B cell (primary cell): ENCODE results near the gene FCGBP. TPM values are rescaled to one million over a fixed set of nuclear protein-coding genes. Genes with fewer than 3 reads are reported as not detected.
"Not testable (repeated sequence)": the region's sequence is repeated elsewhere in the genome, so short reads cannot be mapped to it uniquely, and the experiment has no call there.

Experiments
- ATAC-seq: fragments of 200-7000 bp; cut with Tn5 transposase; one replicate; pipeline ENCODE4 v1.10.0; 2021; ENCODE audit warnings: low read depth, mild to moderate bottlenecking, moderate number of reproducible peaks, moderate library complexity
- CTCF ChIA-PET: fragments of 350-600 bp; sonication (Branson Sonifier 250); formaldehyde crosslinking; loops from one replicate; lab custom pipeline; 2021; ENCODE audit warnings: antibody characterized with exemption, inconsistent platforms; lab: Charles Lee
- POLR2A ChIA-PET: fragments of 350-600 bp; sonication (Branson Sonifier 250); formaldehyde crosslinking; loops from one replicate; lab custom pipeline; 2021; ENCODE audit warnings: antibody characterized with exemption; lab: Charles Lee
- DNase-seq: peaks from one replicate; pipeline ENCODE4 v3.0.0; 2013
- H2AFZ ChIP-seq: 2 replicates; pipeline ENCODE4 v1.6.1; 2012; ENCODE audit warnings: mild to moderate bottlenecking, low read depth, low read length; ENCODE audit not compliant: insufficient read depth, poor library complexity, severe bottlenecking
- H3K27ac ChIP-seq, 2 donors: 1 replicate in 1 of 2; 2 replicates in 1 of 2; pipeline ENCODE4 v1.5.1; 2012 to 2013; ENCODE audit warnings: low read length in 2 of 2, mild to moderate bottlenecking in 2 of 2, moderate library complexity in 1 of 2
- H3K27me3 ChIP-seq, 4 experiments: fragments of 200-600 bp in 1 of 4; sonication (generic) in 1 of 4; replicated peaks in 1 of 4; 1 replicate in 2 of 4; 2 replicates in 2 of 4; pipeline versions ENCODE4 v1.6.1 to v1.7.0; 2013 to 2016; ENCODE audit warnings: low read length in 3 of 4, mild to moderate bottlenecking in 2 of 4, mixed read lengths in 1 of 4, moderate library complexity in 1 of 4; ENCODE audit not compliant: insufficient read depth in 4 of 4, control insufficient read depth in 3 of 4; ENCODE audit errors: control extremely low read depth in 1 of 4
- H3K36me3 ChIP-seq, 2 experiments: replicated peaks in 1 of 2; 1 replicate in 1 of 2; 2 replicates in 1 of 2; pipeline versions ENCODE4 v1.6.1 to v1.7.1; 2013; ENCODE audit warnings: low read length in 1 of 2; ENCODE audit not compliant: insufficient read depth in 2 of 2, control insufficient read depth in 1 of 2; ENCODE audit errors: control extremely low read depth in 1 of 2, extremely low read depth in 1 of 2
- H3K4me1 ChIP-seq, 2 donors: fragments of 200-600 bp in 1 of 2; sonication (generic) in 1 of 2; 1 replicate in 1 of 2; 2 replicates in 1 of 2; pipeline versions ENCODE4 v1.5.1 to v1.6.1; 2013 to 2017; ENCODE audit warnings: low read length in 2 of 2; ENCODE audit not compliant: control insufficient read depth in 2 of 2, insufficient read depth in 2 of 2
- H3K4me2 ChIP-seq: replicated peaks from 2 replicates; pipeline ENCODE3; 2012; ENCODE audit warnings: mild to moderate bottlenecking, low read depth, low read length; ENCODE audit not compliant: poor library complexity, severe bottlenecking
- H3K4me3 ChIP-seq, 5 experiments: fragments of 200-600 bp in 1 of 5; sonication (generic) in 1 of 5; 1 replicate in 3 of 5; 2 replicates in 2 of 5; pipeline versions ENCODE4 v1.5.1 to v1.7.0; 2011 to 2016; ENCODE audit warnings: low read length in 4 of 5, mild to moderate bottlenecking in 4 of 5, low read depth in 2 of 5, control low read depth in 1 of 5, moderate library complexity in 1 of 5; ENCODE audit not compliant: insufficient read depth in 1 of 5; ENCODE audit errors: control extremely low read depth in 1 of 5, extremely low read depth in 1 of 5
- H3K79me2 ChIP-seq: fragments of 200-600 bp; sonication (generic); one replicate; pipeline ENCODE4 v1.6.0; 2016; ENCODE audit warnings: low read length; ENCODE audit not compliant: control insufficient read depth, insufficient read depth
- H3K9ac ChIP-seq: fragments of 200-600 bp; sonication (generic); 2 replicates; pipeline ENCODE4 v1.6.1; 2017; ENCODE audit warnings: mild to moderate bottlenecking, low read length, moderate library complexity
- H3K9me3 ChIP-seq, 3 donors: one replicate each; pipeline versions ENCODE4 v1.6.1 to v1.7.1; 2013; ENCODE audit warnings: low read length in 2 of 3; ENCODE audit not compliant: control insufficient read depth in 2 of 3, insufficient read depth in 1 of 3; ENCODE audit errors: control extremely low read depth in 1 of 3
- H4K20me1 ChIP-seq: 2 replicates; pipeline ENCODE4 v1.6.0; 2012; ENCODE audit warnings: mild to moderate bottlenecking, low read length; ENCODE audit not compliant: insufficient read depth, control insufficient read depth, poor library complexity, severe bottlenecking
- H3K27ac Mint-ChIP-seq: one replicate; pipeline ENCODE4 v1.8.0; 2021; ENCODE audit warnings: mixed read lengths
- H3K27me3 Mint-ChIP-seq: one replicate; pipeline ENCODE4 v1.8.0; 2021; ENCODE audit warnings: mixed read lengths
- H3K4me1 Mint-ChIP-seq: one replicate; pipeline ENCODE4 v1.8.0; 2021; ENCODE audit warnings: mixed read lengths
- H3K4me3 Mint-ChIP-seq: one replicate; pipeline ENCODE4 v1.8.0; 2021; ENCODE audit warnings: mixed read lengths
- H3K9me3 Mint-ChIP-seq: one replicate; pipeline ENCODE4 v1.8.0; 2022; ENCODE audit warnings: mixed read lengths; ENCODE audit not compliant: insufficient read depth
- WGBS: methylation state at CpG from one replicate; pipeline ENCODE4 v1.1.5; 2013; ENCODE audit warnings: missing lambda C conversion rate; ENCODE audit not compliant: insufficient coverage; 5-methylcytosine and 5-hydroxymethylcytosine counted together
- intact Hi-C: fragments of 100-400 bp; cut with micrococcal nuclease; formaldehyde crosslinking; loops from one replicate; pipeline ENCODE4 v1.10.0; 2022
- polyA plus RNA-seq: library from polyadenylated mRNA; depleted of rRNA; stranded (reverse); fragments of >200 nt; gene quantifications from 2 replicates; pipeline ENCODE4 v1.2.3, GENCODE V29; 2012
- total RNA-seq, 2 donors: library from RNA; stranded (reverse); fragments of 120-200 nt in 1 of 2; gene quantifications; 1 replicate in 1 of 2; 2 replicates in 1 of 2; pipeline versions ENCODE4 v1.2.3 to v1.2.4, GENCODE V29; 2013 to 2022

FCGBP gene
- total and polyA plus RNA-seq, 2 donors (not counting 1 experiment from before 2014, with no cell fraction given) = 5.7 to 22.9 TPM

DNA sequence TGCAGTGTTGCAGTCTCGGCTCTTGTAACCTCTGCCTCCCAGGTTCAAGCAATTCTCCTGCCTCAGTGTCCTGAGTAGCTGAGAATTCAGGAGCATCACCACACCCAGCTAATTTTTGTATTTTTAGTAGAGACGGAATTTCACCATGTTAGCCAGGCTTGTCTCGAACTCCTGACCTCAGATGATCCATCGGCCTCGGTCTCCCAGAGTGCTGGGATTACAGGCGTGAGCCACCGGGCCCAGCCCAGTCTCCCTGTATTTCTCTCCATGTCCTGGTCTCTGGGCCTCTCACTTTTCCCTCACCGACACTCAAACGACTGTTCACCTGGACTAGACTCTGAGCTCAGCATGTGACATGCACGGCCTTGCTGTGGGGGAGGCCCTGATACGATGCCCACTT lies 39.3 kb downstream of the FCGBP start:
- H3K4me3 ChIP-seq, H3K36me3 ChIP-seq, H3K4me1 ChIP-seq, H3K4me3 Mint-ChIP-seq, ATAC-seq, H3K79me2 ChIP-seq, H3K27me3 Mint-ChIP-seq, H3K4me2 ChIP-seq, intact Hi-C loops, H3K9me3 ChIP-seq, H3K27me3 ChIP-seq, H3K9ac ChIP-seq, H4K20me1 ChIP-seq, H3K4me1 Mint-ChIP-seq, POLR2A ChIA-PET, H3K27ac ChIP-seq, H3K9me3 Mint-ChIP-seq, H2AFZ ChIP-seq, H3K27ac Mint-ChIP-seq, DNase-seq: not testable (repeated sequence)
- 94% methylated on average over 7 of the region's 11 CpGs for WGBS
- CTCF ChIA-PET = interaction anchor here (1.2 kb wide), 2 partner anchors 75 to 76 kb away, joined by 3 to 4 read pairs; partner anchors contain the start of gene PSMC4

DNA sequence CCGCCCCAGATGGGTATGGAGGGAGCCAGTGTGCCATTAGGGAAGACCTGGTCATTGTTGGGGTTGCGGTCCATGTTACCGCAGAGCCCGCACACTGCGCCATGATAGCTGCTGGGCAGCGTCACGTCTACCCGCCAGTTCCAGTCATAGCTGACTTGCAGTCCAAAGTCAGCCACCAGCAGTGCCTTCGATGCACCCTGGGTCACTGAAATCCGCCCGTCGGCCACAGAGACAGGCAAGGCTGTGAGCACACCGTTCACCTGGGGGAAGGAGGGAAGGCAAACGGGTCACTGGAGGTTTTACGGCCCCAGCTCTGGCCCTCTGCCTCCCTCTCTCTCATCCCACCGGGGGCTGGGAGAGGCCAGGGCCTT lies 40.2 kb downstream of the FCGBP start:
- H3K36me3 ChIP-seq, H3K27ac Mint-ChIP-seq, H2AFZ ChIP-seq, H3K9me3 Mint-ChIP-seq, H3K4me1 ChIP-seq, H3K27ac ChIP-seq, H3K9ac ChIP-seq, ATAC-seq, intact Hi-C loops, H3K4me3 Mint-ChIP-seq, H3K4me1 Mint-ChIP-seq, H3K27me3 Mint-ChIP-seq, H3K79me2 ChIP-seq, H3K4me2 ChIP-seq, H4K20me1 ChIP-seq, POLR2A ChIA-PET, DNase-seq, H3K9me3 ChIP-seq, H3K27me3 ChIP-seq, H3K4me3 ChIP-seq: not testable (repeated sequence)
- CTCF ChIA-PET = interaction anchor here (1.2 kb wide), 2 partner anchors 76 to 77 kb away, joined by 3 to 4 read pairs; partner anchors contain the start of gene PSMC4
- 97% methylated on average over 7 of the region's 16 CpGs for WGBS

DNA sequence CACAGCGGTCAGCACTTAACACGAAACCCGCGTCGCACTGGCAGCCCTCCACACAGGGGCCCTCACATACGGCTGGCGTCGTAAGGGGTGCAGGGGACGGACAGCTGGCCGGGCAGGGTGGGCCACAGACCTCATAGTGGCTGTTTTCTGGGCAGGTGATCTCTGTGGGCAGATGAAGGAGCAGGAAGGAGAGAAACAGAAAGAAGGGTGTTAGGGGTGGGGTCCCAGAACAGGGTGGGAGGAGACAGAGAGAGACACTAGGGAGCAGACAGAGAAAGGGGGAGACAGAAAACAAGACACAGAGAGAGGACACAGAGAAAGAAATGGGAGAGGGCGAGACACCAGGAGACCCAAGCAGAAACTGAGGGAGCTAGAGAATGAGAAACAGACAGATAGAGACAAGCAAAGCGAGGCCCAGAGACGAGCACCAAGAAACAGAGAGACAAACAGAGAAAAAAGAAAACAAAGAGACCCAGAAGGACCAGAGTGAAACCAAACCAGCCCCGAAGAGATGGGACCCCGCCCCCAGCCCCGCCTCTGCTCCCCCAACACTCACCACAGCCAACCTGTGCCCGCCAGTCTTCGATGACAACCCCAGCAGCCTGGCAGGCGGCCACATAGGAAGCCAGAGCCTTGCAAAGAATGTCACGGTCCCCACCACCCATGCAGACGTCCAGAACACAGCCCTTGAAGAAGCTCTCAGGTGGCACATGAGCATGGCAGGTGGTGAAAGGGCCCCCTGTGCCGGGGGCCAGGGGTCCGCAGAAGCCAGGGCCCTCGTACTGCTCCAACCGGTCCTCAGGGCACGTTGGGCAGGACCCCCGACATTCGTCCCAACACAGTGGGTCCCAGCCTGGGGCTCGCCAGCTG lies 40.8 kb downstream of the FCGBP start:
- POLR2A ChIA-PET, H3K4me3 Mint-ChIP-seq, H3K36me3 ChIP-seq, H3K27me3 Mint-ChIP-seq, H3K27me3 ChIP-seq, H3K4me1 ChIP-seq, H3K4me1 Mint-ChIP-seq, H3K9me3 ChIP-seq, DNase-seq, H3K79me2 ChIP-seq, CTCF ChIA-PET, H3K9me3 Mint-ChIP-seq, intact Hi-C loops, H3K4me2 ChIP-seq, ATAC-seq, H3K27ac ChIP-seq, H3K9ac ChIP-seq, H4K20me1 ChIP-seq, H2AFZ ChIP-seq, H3K4me3 ChIP-seq, H3K27ac Mint-ChIP-seq: not testable (repeated sequence)
- 89% methylated on average over 7 of the region's 29 CpGs for WGBS

DNA sequence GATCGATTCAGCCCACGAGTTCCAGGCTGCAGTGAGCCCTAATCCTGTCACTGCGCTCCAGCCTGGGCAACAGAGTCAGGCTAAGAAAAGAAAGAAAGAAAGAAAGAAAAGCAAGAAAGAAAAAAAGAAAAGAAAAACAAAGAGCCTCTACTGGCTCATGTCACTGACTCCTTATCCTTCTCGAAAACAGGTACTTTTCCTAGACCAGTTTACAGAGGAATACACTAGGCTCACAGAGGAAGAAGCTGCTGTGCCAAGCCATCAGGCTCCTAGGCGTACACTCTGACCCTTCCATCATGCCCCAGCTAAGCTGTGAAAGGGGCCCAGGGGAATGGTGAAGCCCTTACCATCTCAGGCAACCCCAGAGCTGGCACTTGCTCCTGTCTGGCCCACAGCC lies 41.9 kb downstream of the FCGBP start:
- DNase-seq, H3K9ac ChIP-seq, H2AFZ ChIP-seq, H3K27ac ChIP-seq, H3K4me3 Mint-ChIP-seq, H3K27me3 ChIP-seq, intact Hi-C loops, CTCF ChIA-PET, H3K9me3 Mint-ChIP-seq, H3K4me3 ChIP-seq, H3K27me3 Mint-ChIP-seq, H3K79me2 ChIP-seq, H3K9me3 ChIP-seq, ATAC-seq, POLR2A ChIA-PET, H3K4me1 ChIP-seq, H3K36me3 ChIP-seq, H4K20me1 ChIP-seq, H3K27ac Mint-ChIP-seq, H3K4me2 ChIP-seq, H3K4me1 Mint-ChIP-seq: not testable (repeated sequence)
- 75% methylated on average over 4 of the region's 5 CpGs for WGBS
